Measurements from ENCODE around the gene DNAI2.

Gene DNAI2

GRCh38 chr17:74361230-74362068, 87.4 kb downstream of the DNAI2 start, which contains the start of gene BTBD17:
BTBD17 (minus strand) TSS chr17:74361868; CDS start chr17:74361819, 49 bp downstream.
- Histone ChIP-seq H3K9ac (ENCODE audit: low read length) (no peak within 1 kb of the TSS), H3K27me3 (ENCODE audit: control insufficient read depth, insufficient read depth, low read length) (peaks cover 50% of the 10 kb centered on the region), H3K4me3 (ENCODE audit: low read depth, low read length) (peak within 1 kb of the TSS; percentile 33; the same call in 1 of the 2 replicates), H3K9me3 (ENCODE audit: control insufficient read depth, insufficient read depth, low read depth, low read length) (no peaks in the 10 kb centered on the region), H3K36me3 (ENCODE audit: control insufficient read depth, insufficient read depth, low read length) (no peaks in the 10 kb centered on the region), H3K27ac (ENCODE audit: low read depth, low read length) (no peak within 1 kb of the TSS), H3K4me1 (ENCODE audit: control insufficient read depth, insufficient read depth, low read length) (peaks cover 14% of the 10 kb centered on the region)

- peaks cover 44% of the 10 kb centered on the region for H3K27me3 ChIP-seq (ENCODE audit: control insufficient read depth, insufficient read depth, low read length)
Observed at GRCh38 chr17:74362069-74362405, 88.0 kb downstream of the DNAI2 start.

GRCh38 chr17:74362810-74363498, 88.9 kb downstream of the DNAI2 start:
- Histone ChIP-seq H3K27ac (ENCODE audit: low read depth, low read length) (no peak overlapping the region), H3K36me3 (ENCODE audit: control insufficient read depth, insufficient read depth, low read length) (no peaks in the 10 kb centered on the region), H3K27me3 (ENCODE audit: control insufficient read depth, insufficient read depth, low read length) (peaks cover 40% of the 10 kb centered on the region), H3K4me1 (ENCODE audit: control insufficient read depth, insufficient read depth, low read length) (peaks cover 14% of the 10 kb centered on the region), H3K4me3 (ENCODE audit: low read depth, low read length) (no peak overlapping the region), H3K9ac (ENCODE audit: low read length) (no peak overlapping the region), H3K9me3 (ENCODE audit: control insufficient read depth, insufficient read depth, low read depth, low read length) (no peaks in the 10 kb centered on the region)

More at GRCh38 chr17:74362069-74362405, 88.0 kb downstream of the DNAI2 start:
- H3K4me1 ChIP-seq (ENCODE audit: control insufficient read depth, insufficient read depth, low read length), result peaks cover 14% of the 10 kb centered on the region
- no peaks in the 10 kb centered on the region for H3K9me3 ChIP-seq (ENCODE audit: control insufficient read depth, insufficient read depth, low read depth, low read length)
- no peak overlapping the region for H3K9ac ChIP-seq (ENCODE audit: low read length)
- no peak overlapping the region for H3K27ac ChIP-seq (ENCODE audit: low read depth, low read length)
- no peaks in the 10 kb centered on the region for H3K36me3 ChIP-seq (ENCODE audit: control insufficient read depth, insufficient read depth, low read length)
- H3K4me3 ChIP-seq (ENCODE audit: low read depth, low read length), result no peak overlapping the region

All from HUES6 (cell line).